ENCODE data around the gene PTH1R. TPM values are rescaled to one million over a fixed set of nuclear protein-coding genes. Genes with fewer than 3 reads are reported as not detected.

Gene PTH1R
- total RNA-seq, 1 experiment from 2014 or later = 0.32 TPM

DNA sequence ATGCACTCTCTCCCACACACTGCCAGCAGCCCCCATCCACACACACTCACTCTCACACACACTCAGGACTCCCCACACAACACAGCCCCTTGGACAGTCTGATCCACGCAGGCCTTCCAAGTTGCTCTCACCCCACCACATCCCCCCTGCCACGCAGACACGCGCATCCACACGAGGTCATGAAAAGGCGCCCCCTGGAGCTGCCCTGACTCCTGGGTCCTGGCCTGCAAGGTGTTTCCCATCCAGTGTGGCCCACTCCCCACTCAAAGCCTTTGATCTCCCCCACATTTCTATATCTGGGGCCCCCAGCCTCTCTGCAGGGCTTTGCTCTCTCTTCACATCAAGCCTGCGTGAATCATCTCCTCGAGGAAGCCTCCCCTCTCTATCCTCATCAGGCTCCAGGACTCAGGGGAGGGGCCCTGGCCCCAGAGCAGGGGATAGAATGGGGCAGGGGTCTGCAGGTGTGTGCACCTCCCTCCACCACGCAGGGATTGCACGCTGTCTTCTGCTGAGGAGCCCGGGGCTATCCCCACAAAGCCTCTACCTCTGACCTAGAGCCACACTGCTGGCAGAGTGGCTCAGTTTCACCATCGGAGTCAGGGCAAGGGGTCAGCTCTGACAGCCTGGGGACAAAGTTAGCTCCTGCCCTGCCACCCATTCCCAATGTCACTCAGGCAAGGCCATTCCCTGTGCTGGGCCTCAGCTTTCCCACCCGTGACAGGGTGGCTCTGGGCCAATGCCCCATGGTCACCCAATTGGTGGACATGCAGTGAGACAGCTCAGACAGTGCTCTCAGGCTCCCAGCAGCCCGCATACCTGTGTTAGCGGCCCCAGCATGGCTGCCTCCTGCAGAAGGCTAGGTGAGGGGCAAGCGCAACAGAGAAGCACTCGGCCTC, 20.7 kb upstream of the PTH1R start:
- H3K9ac ChIP-seq (ENCODE audit: low read length) = no peak overlapping the region
- no peaks in the 10 kb centered on the region for H3K36me3 ChIP-seq (ENCODE audit: control insufficient read depth in 1 of 2, insufficient read depth in 2 of 2, low read length in 2 of 2)
- no peaks in the 10 kb centered on the region for H4K20me1 ChIP-seq (ENCODE audit: insufficient read depth)
- ATAC-seq (no peak), DNase-seq (ENCODE audit: low read depth, low spot score) (no peak)
- intact Hi-C loops (cut with micrococcal nuclease) = no loop called here
- no peak overlapping the region for H3K4me3 ChIP-seq (replicated peaks in 1 of 2; ENCODE audit: low read depth in 1 of 2, low read length in 2 of 2)
- no peaks in the 10 kb centered on the region for H3K4me1 ChIP-seq (ENCODE audit: control insufficient read depth in 1 of 2, insufficient read depth in 2 of 2, low read length in 2 of 2)
- no peaks in the 10 kb centered on the region for H3K9me3 ChIP-seq (ENCODE audit: control insufficient read depth in 1 of 2, insufficient read depth in 1 of 2, low read depth in 1 of 2, low read length in 2 of 2)
- no TSS peak for BruUV-seq (replicated peaks)
- no peak overlapping the region for H3K27ac ChIP-seq (ENCODE audit: low read depth, low read length)
- RAD21 ChIA-PET (ENCODE audit: low non-redundant PET in 1 of 2, low total read pairs in 2 of 2, uncharacterized antibody in 2 of 2, unreplicated experiment in 2 of 2) = no interaction called here
- H3K27me3 ChIP-seq (ENCODE audit: insufficient read depth, low read length) = no peaks in the 10 kb centered on the region
- H3K4me2 ChIP-seq (ENCODE audit: low read length) = no peak overlapping the region
- no peak overlapping the region for H2AFZ ChIP-seq (ENCODE audit: low read depth, low read length, poor library complexity, severe bottlenecking)
- CTCF ChIA-PET = no interaction called here
- POLR2A ChIA-PET = no interaction called here
- TF ChIP-seq CEBPB (IDR thresholded peaks at IDR 0.05; ENCODE audit: low read depth) (no peak), ZFX (IDR thresholded peaks at IDR 0.05) (no peak), SRF (IDR thresholded peaks at IDR 0.05; ENCODE audit: low read depth) (no peak), ELF1 (IDR thresholded peaks at IDR 0.05; ENCODE audit: borderline replicate concordance, low read depth) (no peak), JUND (IDR thresholded peaks at IDR 0.05) (no peak), SIN3A (IDR thresholded peaks at IDR 0.05; ENCODE audit: low read depth) (no peak), FOSL1 (IDR thresholded peaks at IDR 0.05; ENCODE audit: low read depth) (no peak), RAD21 (IDR thresholded peaks at IDR 0.05; ENCODE audit: low read depth) (no peak)
- TF ChIP-seq, protein P1, sequence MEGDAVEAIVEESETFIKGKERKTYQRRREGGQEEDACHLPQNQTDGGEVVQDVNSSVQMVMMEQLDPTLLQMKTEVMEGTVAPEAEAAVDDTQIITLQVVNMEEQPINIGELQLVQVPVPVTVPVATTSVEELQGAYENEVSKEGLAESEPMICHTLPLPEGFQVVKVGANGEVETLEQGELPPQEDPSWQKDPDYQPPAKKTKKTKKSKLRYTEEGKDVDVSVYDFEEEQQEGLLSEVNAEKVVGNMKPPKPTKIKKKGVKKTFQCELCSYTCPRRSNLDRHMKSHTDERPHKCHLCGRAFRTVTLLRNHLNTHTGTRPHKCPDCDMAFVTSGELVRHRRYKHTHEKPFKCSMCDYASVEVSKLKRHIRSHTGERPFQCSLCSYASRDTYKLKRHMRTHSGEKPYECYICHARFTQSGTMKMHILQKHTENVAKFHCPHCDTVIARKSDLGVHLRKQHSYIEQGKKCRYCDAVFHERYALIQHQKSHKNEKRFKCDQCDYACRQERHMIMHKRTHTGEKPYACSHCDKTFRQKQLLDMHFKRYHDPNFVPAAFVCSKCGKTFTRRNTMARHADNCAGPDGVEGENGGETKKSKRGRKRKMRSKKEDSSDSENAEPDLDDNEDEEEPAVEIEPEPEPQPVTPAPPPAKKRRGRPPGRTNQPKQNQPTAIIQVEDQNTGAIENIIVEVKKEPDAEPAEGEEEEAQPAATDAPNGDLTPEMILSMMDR (IDR thresholded peaks at IDR 0.05 in 2 of 3, conservative IDR thresholded peaks at IDR 0.05 in 1 of 3; ENCODE audit: borderline replicate concordance in 1 of 3, insufficient read depth in 1 of 3, low read depth in 2 of 3, low read length in 2 of 3) = no peak
- H3K9me2 ChIP-seq (ENCODE audit: insufficient read depth) = no peaks in the 10 kb centered on the region
- no peaks in the 10 kb centered on the region for H3K79me2 ChIP-seq (ENCODE audit: insufficient read depth, low read length)

All from HCT116 (cell line).